ENCODE measurements around the gene GRID1. TPM values are rescaled to one million over a fixed set of nuclear protein-coding genes. Genes with fewer than 3 reads are reported as not detected.

GRID1 gene
- total RNA-seq, 1 experiment from 2014 or later: not detected

- no TSS peak for BruUV-seq (replicated peaks)
- POLR2A ChIA-PET (ENCODE audit: unreplicated experiment): no interaction called here
- H3K27ac ChIP-seq (ENCODE audit: low read length): no peak overlapping the region
- H2AFZ ChIP-seq (ENCODE audit: low read length): no peak overlapping the region
- no peaks in the 10 kb centered on the region for H3K27me3 ChIP-seq (ENCODE audit: low read length)
- TF ChIP-seq EZH2phosphoT487 (IDR thresholded peaks at IDR 0.05; ENCODE audit: borderline replicate concordance, low read length): no peak
- no peak for TF ChIP-seq CTCF (conservative IDR thresholded peaks at IDR 0.05; ENCODE audit: low read depth, low read length)
- TF ChIP-seq EZH2 (IDR thresholded peaks at IDR 0.05; ENCODE audit: low read length, unreplicated experiment): no peak
- no peaks in the 10 kb centered on the region for H3K36me3 ChIP-seq (ENCODE audit: low read depth, low read length)
- intact Hi-C loops (cut with micrococcal nuclease): no loop called here
- no peaks in the 10 kb centered on the region for H3K4me1 ChIP-seq (ENCODE audit: insufficient read depth, low read length)
- no peak overlapping the region for H3K4me3 ChIP-seq (ENCODE audit: low read length)
- DNase-seq: no peak
- H3K79me2 ChIP-seq (ENCODE audit: low read length): no peaks in the 10 kb centered on the region
- no peaks in the 10 kb centered on the region for H4K20me1 ChIP-seq (ENCODE audit: low read length)
- ATAC-seq: no peak
- no peak overlapping the region for H3K4me2 ChIP-seq (ENCODE audit: low read length)
- H3K9ac ChIP-seq (ENCODE audit: low read length): no peak overlapping the region
- H3K9me3 ChIP-seq (ENCODE audit: low read length): no peaks in the 10 kb centered on the region
- CTCF ChIA-PET: no interaction called here
- H3K9me2 ChIP-seq (replicated peaks; ENCODE audit: low read length): no peaks in the 10 kb centered on the region
- no peaks in the 10 kb centered on the region for H3F3A ChIP-seq (ENCODE audit: low read length, unreplicated experiment)
Measured at GRCh38 chr10:86340991-86341260, 25.7 kb downstream of the GRID1 start.

DNA sequence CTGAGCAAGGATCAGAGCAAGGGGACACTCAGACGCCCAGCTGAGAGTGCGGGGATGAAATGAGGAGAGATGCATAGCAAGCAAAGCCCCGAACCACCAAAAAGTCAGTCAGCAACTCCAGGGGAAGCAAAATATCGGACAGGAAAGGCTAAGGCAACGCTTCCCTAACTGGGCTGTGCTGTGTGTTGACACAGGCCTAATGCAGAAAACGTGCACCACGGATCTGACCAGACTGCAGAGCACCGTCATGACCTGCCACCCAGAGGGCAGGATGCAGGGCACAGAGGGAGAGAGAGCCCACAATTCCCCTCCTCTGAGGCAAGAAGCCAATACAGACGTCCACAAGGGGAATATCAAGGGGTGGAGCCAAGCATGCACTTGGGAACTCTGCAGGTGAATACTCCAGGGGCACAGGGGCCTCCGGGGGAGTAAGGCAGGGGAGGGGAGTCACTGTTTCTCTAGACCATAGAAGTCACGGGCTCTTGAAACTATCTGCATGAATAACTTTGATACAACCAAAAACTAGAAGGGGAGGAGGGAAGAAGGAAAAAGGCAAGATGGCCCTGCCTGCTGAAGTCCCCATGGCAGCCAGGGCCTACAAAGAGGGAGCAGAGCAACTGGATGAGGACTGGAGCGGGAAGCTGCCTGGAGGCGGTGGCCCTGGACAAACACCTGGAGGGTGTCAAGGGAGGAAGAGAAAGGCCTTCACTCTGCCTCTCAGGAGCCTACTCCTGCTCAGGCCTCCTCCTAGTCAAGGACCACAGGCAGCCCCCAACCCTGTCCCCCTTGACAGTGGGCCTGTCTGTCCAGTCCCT, 26.2 kb downstream of the GRID1 start:
- Histone ChIP-seq H3K27ac (ENCODE audit: low read length) (no peak overlapping the region), H3K4me1 (ENCODE audit: insufficient read depth, low read length) (no peaks in the 10 kb centered on the region), H3F3A (ENCODE audit: low read length, unreplicated experiment) (no peaks in the 10 kb centered on the region), H4K20me1 (ENCODE audit: low read length) (no peaks in the 10 kb centered on the region), H3K4me2 (ENCODE audit: low read length) (no peak overlapping the region), H3K4me3 (ENCODE audit: low read length) (no peak overlapping the region), H3K9me2 (replicated peaks; ENCODE audit: low read length) (no peaks in the 10 kb centered on the region), H2AFZ (ENCODE audit: low read length) (no peak overlapping the region), H3K79me2 (ENCODE audit: low read length) (no peaks in the 10 kb centered on the region), H3K36me3 (ENCODE audit: low read depth, low read length) (no peaks in the 10 kb centered on the region), H3K27me3 (ENCODE audit: low read length) (no peaks in the 10 kb centered on the region), H3K9ac (ENCODE audit: low read length) (no peak overlapping the region), H3K9me3 (ENCODE audit: low read length) (no peaks in the 10 kb centered on the region)
- CTCF ChIA-PET: no interaction called here
- ATAC-seq: no peak
- DNase-seq: no peak
- BruUV-seq (replicated peaks): no TSS peak
- intact Hi-C loops (cut with micrococcal nuclease): no loop called here
- TF ChIP-seq EZH2 (IDR thresholded peaks at IDR 0.05; ENCODE audit: low read length, unreplicated experiment) (no peak), EZH2phosphoT487 (IDR thresholded peaks at IDR 0.05; ENCODE audit: borderline replicate concordance, low read length) (no peak), CTCF (conservative IDR thresholded peaks at IDR 0.05; ENCODE audit: low read depth, low read length) (no peak)
- POLR2A ChIA-PET (ENCODE audit: unreplicated experiment): no interaction called here

GRCh38 chr10:86339226-86339865, 27.2 kb downstream of the GRID1 start:
- CTCF ChIA-PET: no interaction called here
- H3K4me2 ChIP-seq (ENCODE audit: low read length): no peak overlapping the region

More at GRCh38 chr10:86339226-86339865, 27.2 kb downstream of the GRID1 start:
- Histone ChIP-seq H4K20me1 (ENCODE audit: low read length) (no peaks in the 10 kb centered on the region), H3K9me2 (replicated peaks; ENCODE audit: low read length) (no peaks in the 10 kb centered on the region), H2AFZ (ENCODE audit: low read length) (no peak overlapping the region), H3K9ac (ENCODE audit: low read length) (no peak overlapping the region), H3K9me3 (ENCODE audit: low read length) (no peaks in the 10 kb centered on the region), H3K36me3 (ENCODE audit: low read depth, low read length) (no peaks in the 10 kb centered on the region), H3F3A (ENCODE audit: low read length, unreplicated experiment) (no peaks in the 10 kb centered on the region), H3K79me2 (ENCODE audit: low read length) (no peaks in the 10 kb centered on the region), H3K4me3 (ENCODE audit: low read length) (no peak overlapping the region), H3K27ac (ENCODE audit: low read length) (no peak overlapping the region), H3K27me3 (ENCODE audit: low read length) (no peaks in the 10 kb centered on the region), H3K4me1 (ENCODE audit: insufficient read depth, low read length) (no peaks in the 10 kb centered on the region)
- BruUV-seq (replicated peaks): no TSS peak
- no peak for TF ChIP-seq EZH2 (IDR thresholded peaks at IDR 0.05; ENCODE audit: low read length, unreplicated experiment)
- TF ChIP-seq EZH2phosphoT487 (IDR thresholded peaks at IDR 0.05; ENCODE audit: borderline replicate concordance, low read length): no peak
- no peak for TF ChIP-seq CTCF (conservative IDR thresholded peaks at IDR 0.05; ENCODE audit: low read depth, low read length)
- DNase-seq (no peak), ATAC-seq (no peak)
- POLR2A ChIA-PET (ENCODE audit: unreplicated experiment): no interaction called here
- intact Hi-C loops (cut with micrococcal nuclease): no loop called here

Measured in PC-3 (cell line).